Measurements from ENCODE around the gene PI4KB. TPM values are rescaled to one million over a fixed set of nuclear protein-coding genes. Genes with fewer than 3 reads are reported as not detected.

PI4KB gene
- total RNA-seq, result 53.7 and 57.4 TPM in 2 replicates

DNA sequence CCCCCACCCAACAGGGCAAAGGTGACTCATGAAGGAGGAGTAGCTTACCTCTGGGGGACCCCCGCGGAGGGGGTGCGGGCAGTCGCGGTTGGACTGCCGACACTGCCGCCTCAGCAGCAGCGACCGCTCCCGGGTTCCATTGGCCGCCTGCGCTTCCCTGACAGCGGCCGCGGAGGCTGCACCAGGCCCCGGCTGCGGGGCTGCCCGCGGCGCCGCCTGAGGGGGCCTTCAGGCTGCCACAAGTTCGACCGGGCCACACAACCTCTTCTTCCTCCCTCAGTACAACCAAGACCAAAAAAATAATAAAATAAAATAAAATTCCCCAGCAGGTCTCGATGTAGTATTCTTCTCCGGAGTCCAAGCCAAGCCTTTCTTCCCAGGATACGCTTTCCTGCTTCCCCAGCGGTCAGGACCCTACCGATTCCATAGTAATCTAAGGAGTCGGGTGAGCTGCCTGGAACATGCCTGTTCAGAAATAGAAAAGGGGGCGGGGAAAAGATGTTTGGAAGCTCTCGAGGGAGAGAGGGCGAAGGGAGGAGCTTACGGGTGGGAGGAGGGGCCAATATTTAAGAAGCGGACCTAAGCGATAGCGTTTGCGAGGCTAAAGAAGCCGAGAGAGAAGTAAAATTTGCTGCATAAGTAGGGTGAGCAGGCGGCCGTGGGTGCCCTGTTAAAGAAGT lies at the start of gene PI4KB:
PI4KB (minus strand) TSS at position 194 of the 680 bp plus-strand sequence. CDS start 10,935 bp downstream, outside the sequence.

GRCh38 chr1:151372058-151372934 lies 45.1 kb upstream of the PI4KB start, which contains the start of gene SELENBP1:
TSS of gene SELENBP1 (minus strand) at chr1:151372705. CDS start at chr1:151372641, 64 bp downstream.

GRCh38 chr1:151346769-151347522 lies 19.7 kb upstream of the PI4KB start, which contains the start of gene RFX5:
TSS of gene RFX5 (minus strand) at chr1:151347252. CDS start at chr1:151346320, 932 bp downstream.

DNA sequence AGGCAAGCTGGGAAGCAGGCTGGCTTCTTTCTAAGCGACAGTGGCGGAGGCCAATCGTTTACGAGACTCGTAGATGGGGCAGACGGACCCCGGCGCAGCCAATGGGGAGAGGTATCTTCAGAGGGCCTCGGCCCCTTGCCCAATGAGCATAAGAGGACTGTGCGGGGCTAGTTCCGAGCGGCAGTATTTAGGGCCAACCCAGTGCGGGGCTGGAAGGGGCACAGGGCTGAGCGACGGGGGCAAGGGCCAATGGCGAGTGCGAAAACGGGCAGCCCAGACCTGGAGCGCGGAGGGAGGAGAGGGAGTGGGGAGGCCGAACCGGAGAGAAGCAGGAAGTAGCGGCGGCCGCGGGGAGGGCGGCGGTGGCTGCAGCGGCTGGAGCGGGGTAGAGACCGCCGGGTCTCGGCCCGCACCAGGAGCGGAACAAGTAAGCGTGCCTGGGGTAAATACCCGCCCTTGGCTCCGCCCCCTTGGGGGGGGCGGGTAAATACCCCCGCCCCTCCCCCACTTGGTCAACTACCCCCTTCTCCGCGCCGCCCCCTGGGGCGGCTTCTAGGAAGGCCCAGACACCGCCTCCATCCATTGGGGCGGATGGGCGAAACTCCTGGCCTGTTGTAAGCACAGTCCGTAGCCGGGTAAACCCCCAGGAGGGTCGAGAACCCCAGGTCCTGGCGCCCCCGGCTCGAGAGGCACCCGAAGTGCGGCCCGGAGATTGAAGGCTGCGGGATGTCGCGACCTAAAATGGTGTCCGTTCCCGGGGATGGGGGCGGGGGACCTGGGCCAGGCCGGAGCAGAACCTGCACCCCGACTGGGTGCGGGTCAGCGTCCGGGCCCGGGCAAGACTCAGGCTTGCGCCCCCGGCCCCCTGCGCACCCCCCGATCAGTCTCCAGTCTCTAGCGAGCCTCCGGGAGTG lies 45.0 kb downstream of the PI4KB start, which contains the start of gene ZNF687:
ZNF687 (plus strand) TSS at position 331 of the 914 bp plus-strand sequence. CDS start 3,993 bp downstream, outside the sequence.

GRCh38 chr1:151254217-151255213 lies 72.7 kb downstream of the PI4KB start, which contains the start of gene PSMD4:
TSS of gene PSMD4 (plus strand) at chr1:151254734. CDS start at chr1:151254783, 49 bp downstream.

Other genes with a start within 250 kb of the PI4KB start
- gene SEMA6C, start 180.8 kb downstream of the PI4KB start, total RNA-seq, result 5.4 and 8.0 TPM in 2 replicates
- not detected in 2 replicates for gene TNFAIP8L2, start 170.8 kb downstream of the PI4KB start, total RNA-seq
- gene LYSMD1, start 161.5 kb downstream of the PI4KB start, total RNA-seq, result 5.2 and 7.1 TPM in 2 replicates
- gene SCNM1, start 161.3 kb downstream of the PI4KB start, total RNA-seq, result 44.0 and 51.2 TPM in 2 replicates
- gene TMOD4, start 151.4 kb downstream of the PI4KB start, total RNA-seq, result 0.63 TPM in 1 of 2 replicates, not detected in the other
- gene VPS72, start 137.2 kb downstream of the PI4KB start, total RNA-seq, result 45.8 and 54.4 TPM in 2 replicates
- gene PIP5K1A, start 128.9 kb downstream of the PI4KB start, total RNA-seq, result 51.7 and 62.7 TPM in 2 replicates
- 131 and 152 TPM in 2 replicates for gene PSMD4, start 72.7 kb downstream of the PI4KB start, total RNA-seq
- 17.4 and 25.1 TPM in 2 replicates for gene ZNF687, start 45.1 kb downstream of the PI4KB start, total RNA-seq
- 24.3 and 25.9 TPM in 2 replicates for gene RFX5, start 19.8 kb upstream of the PI4KB start, total RNA-seq
- gene SELENBP1, start 45.3 kb upstream of the PI4KB start, total RNA-seq, result 6.0 and 18.1 TPM in 2 replicates
- gene PSMB4, start 72.2 kb upstream of the PI4KB start, total RNA-seq, result 304 and 370 TPM in 2 replicates
- 20.4 and 29.9 TPM in 2 replicates for gene POGZ, start 132.1 kb upstream of the PI4KB start, total RNA-seq
- gene CGN, start 184.0 kb upstream of the PI4KB start, total RNA-seq, result 2.0 and 5.2 TPM in 2 replicates
- 35.0 and 40.1 TPM in 2 replicates for gene TUFT1, start 212.9 kb upstream of the PI4KB start, total RNA-seq

Data from mesangial cell (primary cell).